ENCODE results near the gene BCL2L2. TPM values are rescaled to one million over a fixed set of nuclear protein-coding genes. Genes with fewer than 3 reads are reported as not detected.

BCL2L2 gene
- total and polyA plus RNA-seq, 2 of the 8 experiments (the other 6 are each of a cell fraction or from before 2014, with no cell fraction given): 9.3 to 13.8 TPM

DNA sequence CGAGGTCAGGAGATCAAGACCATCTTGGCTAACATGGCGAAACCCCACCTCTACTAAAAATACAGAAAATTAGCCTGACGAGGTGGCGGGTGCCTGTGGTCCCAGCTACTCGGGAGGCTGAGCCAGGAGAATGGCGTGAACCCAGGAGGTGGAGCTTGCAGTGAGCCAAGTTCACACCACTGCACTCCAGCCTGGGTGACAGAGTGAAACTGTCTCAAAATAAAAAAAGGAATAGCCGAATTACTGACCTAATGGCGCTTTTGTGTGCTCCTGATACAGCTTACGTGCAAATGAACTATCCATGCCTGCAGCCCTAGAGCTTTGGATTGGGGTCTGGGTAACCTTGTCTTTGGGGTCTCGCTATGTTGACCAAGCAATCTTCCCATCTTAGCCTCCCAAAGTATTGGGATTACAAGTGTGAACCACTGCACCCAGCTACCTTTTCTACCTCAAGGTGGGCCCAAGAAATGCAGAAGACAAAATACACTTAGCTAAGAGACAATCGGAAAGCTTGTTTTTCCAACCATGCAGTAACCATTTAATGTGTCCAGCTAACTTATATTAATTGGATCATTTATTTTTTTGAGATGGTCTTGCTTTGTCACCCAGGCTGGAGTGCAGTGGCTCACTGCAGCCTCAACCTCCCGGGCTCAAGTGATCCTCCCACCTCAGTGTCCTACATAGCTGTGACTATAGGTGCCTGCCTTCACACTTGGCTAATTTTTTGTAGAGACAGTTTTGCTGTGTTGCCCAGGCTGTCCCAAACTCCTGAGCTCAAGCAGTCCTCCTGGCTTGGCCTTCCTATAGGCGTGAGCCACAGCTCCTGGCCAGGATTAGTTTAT, 20.1 kb downstream of the BCL2L2 start (continued):
- TF ChIP-seq CHD7 (IDR thresholded peaks at IDR 0.05; ENCODE audit: insufficient replicate concordance, low read length): no peak

Data from H1 (cell line).